K562 (cell line): Measurements from ENCODE around the gene FAM53C. TPM values are rescaled to one million over a fixed set of nuclear protein-coding genes. Genes with fewer than 3 reads are reported as not detected.

ENCODE experiments used
- DPF2 ChIP-seq: fragments of 450-650 bp; IDR thresholded peaks from 2 replicates; pipeline ENCODE4 v1.6.1; 2016
- KDM2B ChIP-seq: fragments of 250-450 bp; sonication (Bioruptor Pico); IDR thresholded peaks from 2 replicates; pipeline ENCODE4 v1.8.0; 2021; ENCODE audit warnings: mild to moderate bottlenecking, moderate library complexity
- MEIS2 ChIP-seq: fragments of 450-650 bp; IDR thresholded peaks from 2 replicates; pipeline ENCODE4 v1.6.1; 2014; ENCODE audit warnings: mild to moderate bottlenecking; ENCODE audit not compliant: partially characterized antibody
- NFIC ChIP-seq: fragments of 450-650 bp; IDR thresholded peaks from 2 replicates; pipeline ENCODE4 v1.6.1; 2017; ENCODE audit warnings: mild to moderate bottlenecking, inconsistent platforms
- TCF7 ChIP-seq: sonication (generic); IDR thresholded peaks from 2 replicates; pipeline ENCODE4 v1.6.1; 2016; ENCODE audit warnings: antibody characterized with exemption, borderline replicate concordance
- ZNF217 ChIP-seq: sonication (generic); formaldehyde crosslinking; IDR thresholded peaks from 2 replicates; pipeline ENCODE4 v1.8.0; 2022; ENCODE audit warnings: mild to moderate bottlenecking, missing genetic modification reagents
- polyA plus RNA-seq, 8 experiments: library from polyadenylated mRNA; depleted of rRNA in 4 of 8; stranded (reverse) in 5 of 8; unstranded in 3 of 8; fragments of >200 nt; fragmentation: Nextera tagmentation in 2 of 8; fragmentation: Illumina TruSeq in 1 of 8; extraction: Ambion mirVana in 2 of 8; extraction: Trizol in 1 of 8; gene quantifications; 2 replicates each; pipeline versions ENCODE4 v1.2.1 to v1.2.3, GENCODE V29; 2011 to 2014; ENCODE audit warnings: inconsistent platforms in 1 of 8, missing spikeins in 1 of 8
- total RNA-seq, 7 experiments: library from RNA; depleted of rRNA in 6 of 7; stranded (reverse); fragments of >200 nt in 6 of 7; fragmentation: Illumina TruSeq in 2 of 7; extraction: Trizol in 2 of 7; gene quantifications; 2 replicates each; pipeline versions ENCODE4 v1.2.1 to v1.2.3, GENCODE V29; 2011 to 2021; ENCODE audit warnings: low replicate concordance in 1 of 7
- TF ChIP-seq, protein P1 (sequence below): sonication (generic); formaldehyde crosslinking; IDR thresholded peaks from 2 replicates; pipeline ENCODE4 v1.8.1; 2023; ENCODE audit warnings: mild to moderate bottlenecking, missing genetic modification reagents
- TF ChIP-seq, protein P2 (sequence below): IDR thresholded peaks from 2 replicates; pipeline ENCODE4 v1.6.1; 2012; ENCODE audit warnings: low read depth, low read length, improper control_type of control experiment, borderline replicate concordance
- TF ChIP-seq, protein P3 (sequence below): sonication (generic); formaldehyde crosslinking; IDR thresholded peaks from 2 replicates; pipeline ENCODE4 v1.8.0; 2023; ENCODE audit warnings: mild to moderate bottlenecking, missing genetic modification reagents
- TF ChIP-seq, protein P4 (sequence below), 2 experiments: fragments of 450-650 bp; IDR thresholded peaks; 2 replicates each; pipeline ENCODE4 v1.6.1; 2018; ENCODE audit warnings: mild to moderate bottlenecking in 2 of 2, low read depth in 1 of 2; ENCODE audit not compliant: partially characterized antibody in 2 of 2
- TF ChIP-seq, protein P5 (sequence below): fragments of 450-650 bp; IDR thresholded peaks from 2 replicates; pipeline ENCODE4 v1.6.1; 2016

FAM53C gene
- total and polyA plus RNA-seq, 9 of the 15 experiments (the other 6 are each of a cell fraction or from before 2014, with no cell fraction given), result 9.7 to 38.5 (median 25.2) TPM

DNA sequence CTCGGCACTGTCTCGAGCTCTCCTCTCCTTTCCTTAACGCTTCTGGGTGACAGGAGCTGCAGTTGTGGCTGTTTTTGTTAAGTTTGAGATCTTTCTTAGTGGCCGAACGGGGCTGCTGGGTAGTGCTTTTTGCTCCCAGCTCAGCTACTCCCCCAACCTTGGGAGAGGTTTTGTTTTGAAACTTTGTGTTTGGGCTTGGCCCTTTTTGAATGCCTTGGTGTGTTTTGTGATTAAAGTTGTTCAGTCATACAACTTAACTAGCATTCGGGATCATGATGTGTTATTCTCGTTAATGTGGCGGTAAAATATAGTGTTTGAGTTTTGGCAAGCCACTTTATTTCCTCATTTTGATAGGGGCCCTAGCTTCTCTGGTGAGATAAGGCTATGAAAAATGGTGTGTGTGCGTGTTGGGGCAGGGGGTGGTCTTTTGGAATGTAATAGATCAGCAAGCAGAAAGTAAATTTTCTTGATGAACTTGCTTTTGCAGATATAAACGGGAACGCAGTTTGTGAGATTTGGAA, 15.6 kb downstream of the FAM53C start (continued):
- TF ChIP-seq, protein P1, sequence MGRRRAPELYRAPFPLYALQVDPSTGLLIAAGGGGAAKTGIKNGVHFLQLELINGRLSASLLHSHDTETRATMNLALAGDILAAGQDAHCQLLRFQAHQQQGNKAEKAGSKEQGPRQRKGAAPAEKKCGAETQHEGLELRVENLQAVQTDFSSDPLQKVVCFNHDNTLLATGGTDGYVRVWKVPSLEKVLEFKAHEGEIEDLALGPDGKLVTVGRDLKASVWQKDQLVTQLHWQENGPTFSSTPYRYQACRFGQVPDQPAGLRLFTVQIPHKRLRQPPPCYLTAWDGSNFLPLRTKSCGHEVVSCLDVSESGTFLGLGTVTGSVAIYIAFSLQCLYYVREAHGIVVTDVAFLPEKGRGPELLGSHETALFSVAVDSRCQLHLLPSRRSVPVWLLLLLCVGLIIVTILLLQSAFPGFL, result 0 out of 2 replicates have a peak, but pooled peaks have one; percentile 12
- TF ChIP-seq KDM2B (CRISPR knock-in tag) (no peak), DPF2 (peak; percentile 52; the same call in 1 of the 2 replicates), ZNF217 (CRISPR knock-in tag) (no peak), MEIS2 (peak; percentile 8), TCF7 (0 out of 2 replicates have a peak, but pooled peaks have one; percentile 8), NFIC (no peak)
- TF ChIP-seq, protein P2, sequence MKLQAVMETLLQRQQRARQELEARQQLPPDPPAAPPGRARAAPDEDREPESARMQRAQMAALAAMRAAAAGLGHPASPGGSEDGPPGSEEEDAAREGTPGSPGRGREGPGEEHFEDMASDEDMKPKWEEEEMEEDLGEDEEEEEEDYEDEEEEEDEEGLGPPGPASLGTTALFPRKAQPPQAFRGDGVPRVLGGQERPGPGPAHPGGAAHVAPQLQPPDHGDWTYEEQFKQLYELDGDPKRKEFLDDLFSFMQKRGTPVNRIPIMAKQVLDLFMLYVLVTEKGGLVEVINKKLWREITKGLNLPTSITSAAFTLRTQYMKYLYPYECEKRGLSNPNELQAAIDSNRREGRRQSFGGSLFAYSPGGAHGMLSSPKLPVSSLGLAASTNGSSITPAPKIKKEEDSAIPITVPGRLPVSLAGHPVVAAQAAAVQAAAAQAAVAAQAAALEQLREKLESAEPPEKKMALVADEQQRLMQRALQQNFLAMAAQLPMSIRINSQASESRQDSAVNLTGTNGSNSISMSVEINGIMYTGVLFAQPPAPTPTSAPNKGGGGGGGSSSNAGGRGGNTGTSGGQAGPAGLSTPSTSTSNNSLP, result peak; percentile 47; the same call in 1 of the 2 replicates
- TF ChIP-seq, protein P3, sequence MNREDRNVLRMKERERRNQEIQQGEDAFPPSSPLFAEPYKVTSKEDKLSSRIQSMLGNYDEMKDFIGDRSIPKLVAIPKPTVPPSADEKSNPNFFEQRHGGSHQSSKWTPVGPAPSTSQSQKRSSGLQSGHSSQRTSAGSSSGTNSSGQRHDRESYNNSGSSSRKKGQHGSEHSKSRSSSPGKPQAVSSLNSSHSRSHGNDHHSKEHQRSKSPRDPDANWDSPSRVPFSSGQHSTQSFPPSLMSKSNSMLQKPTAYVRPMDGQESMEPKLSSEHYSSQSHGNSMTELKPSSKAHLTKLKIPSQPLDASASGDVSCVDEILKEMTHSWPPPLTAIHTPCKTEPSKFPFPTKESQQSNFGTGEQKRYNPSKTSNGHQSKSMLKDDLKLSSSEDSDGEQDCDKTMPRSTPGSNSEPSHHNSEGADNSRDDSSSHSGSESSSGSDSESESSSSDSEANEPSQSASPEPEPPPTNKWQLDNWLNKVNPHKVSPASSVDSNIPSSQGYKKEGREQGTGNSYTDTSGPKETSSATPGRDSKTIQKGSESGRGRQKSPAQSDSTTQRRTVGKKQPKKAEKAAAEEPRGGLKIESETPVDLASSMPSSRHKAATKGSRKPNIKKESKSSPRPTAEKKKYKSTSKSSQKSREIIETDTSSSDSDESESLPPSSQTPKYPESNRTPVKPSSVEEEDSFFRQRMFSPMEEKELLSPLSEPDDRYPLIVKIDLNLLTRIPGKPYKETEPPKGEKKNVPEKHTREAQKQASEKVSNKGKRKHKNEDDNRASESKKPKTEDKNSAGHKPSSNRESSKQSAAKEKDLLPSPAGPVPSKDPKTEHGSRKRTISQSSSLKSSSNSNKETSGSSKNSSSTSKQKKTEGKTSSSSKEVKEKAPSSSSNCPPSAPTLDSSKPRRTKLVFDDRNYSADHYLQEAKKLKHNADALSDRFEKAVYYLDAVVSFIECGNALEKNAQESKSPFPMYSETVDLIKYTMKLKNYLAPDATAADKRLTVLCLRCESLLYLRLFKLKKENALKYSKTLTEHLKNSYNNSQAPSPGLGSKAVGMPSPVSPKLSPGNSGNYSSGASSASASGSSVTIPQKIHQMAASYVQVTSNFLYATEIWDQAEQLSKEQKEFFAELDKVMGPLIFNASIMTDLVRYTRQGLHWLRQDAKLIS, result 0 out of 2 replicates have a peak, but pooled peaks have one; percentile 46
- TF ChIP-seq, protein P4, sequence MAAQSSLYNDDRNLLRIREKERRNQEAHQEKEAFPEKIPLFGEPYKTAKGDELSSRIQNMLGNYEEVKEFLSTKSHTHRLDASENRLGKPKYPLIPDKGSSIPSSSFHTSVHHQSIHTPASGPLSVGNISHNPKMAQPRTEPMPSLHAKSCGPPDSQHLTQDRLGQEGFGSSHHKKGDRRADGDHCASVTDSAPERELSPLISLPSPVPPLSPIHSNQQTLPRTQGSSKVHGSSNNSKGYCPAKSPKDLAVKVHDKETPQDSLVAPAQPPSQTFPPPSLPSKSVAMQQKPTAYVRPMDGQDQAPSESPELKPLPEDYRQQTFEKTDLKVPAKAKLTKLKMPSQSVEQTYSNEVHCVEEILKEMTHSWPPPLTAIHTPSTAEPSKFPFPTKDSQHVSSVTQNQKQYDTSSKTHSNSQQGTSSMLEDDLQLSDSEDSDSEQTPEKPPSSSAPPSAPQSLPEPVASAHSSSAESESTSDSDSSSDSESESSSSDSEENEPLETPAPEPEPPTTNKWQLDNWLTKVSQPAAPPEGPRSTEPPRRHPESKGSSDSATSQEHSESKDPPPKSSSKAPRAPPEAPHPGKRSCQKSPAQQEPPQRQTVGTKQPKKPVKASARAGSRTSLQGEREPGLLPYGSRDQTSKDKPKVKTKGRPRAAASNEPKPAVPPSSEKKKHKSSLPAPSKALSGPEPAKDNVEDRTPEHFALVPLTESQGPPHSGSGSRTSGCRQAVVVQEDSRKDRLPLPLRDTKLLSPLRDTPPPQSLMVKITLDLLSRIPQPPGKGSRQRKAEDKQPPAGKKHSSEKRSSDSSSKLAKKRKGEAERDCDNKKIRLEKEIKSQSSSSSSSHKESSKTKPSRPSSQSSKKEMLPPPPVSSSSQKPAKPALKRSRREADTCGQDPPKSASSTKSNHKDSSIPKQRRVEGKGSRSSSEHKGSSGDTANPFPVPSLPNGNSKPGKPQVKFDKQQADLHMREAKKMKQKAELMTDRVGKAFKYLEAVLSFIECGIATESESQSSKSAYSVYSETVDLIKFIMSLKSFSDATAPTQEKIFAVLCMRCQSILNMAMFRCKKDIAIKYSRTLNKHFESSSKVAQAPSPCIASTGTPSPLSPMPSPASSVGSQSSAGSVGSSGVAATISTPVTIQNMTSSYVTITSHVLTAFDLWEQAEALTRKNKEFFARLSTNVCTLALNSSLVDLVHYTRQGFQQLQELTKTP (IDR thresholded peaks at IDR 0.05; ENCODE audit: low read depth in 1 of 2, partially characterized antibody in 2 of 2), result peak in 1 of 2 experiments; percentile 57
- TF ChIP-seq, protein P5, sequence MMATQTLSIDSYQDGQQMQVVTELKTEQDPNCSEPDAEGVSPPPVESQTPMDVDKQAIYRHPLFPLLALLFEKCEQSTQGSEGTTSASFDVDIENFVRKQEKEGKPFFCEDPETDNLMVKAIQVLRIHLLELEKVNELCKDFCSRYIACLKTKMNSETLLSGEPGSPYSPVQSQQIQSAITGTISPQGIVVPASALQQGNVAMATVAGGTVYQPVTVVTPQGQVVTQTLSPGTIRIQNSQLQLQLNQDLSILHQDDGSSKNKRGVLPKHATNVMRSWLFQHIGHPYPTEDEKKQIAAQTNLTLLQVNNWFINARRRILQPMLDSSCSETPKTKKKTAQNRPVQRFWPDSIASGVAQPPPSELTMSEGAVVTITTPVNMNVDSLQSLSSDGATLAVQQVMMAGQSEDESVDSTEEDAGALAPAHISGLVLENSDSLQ, result 0 out of 2 replicates have a peak, but pooled peaks have one; percentile 14
